Peyer's patch (tissue), 4 donors: Measurements from ENCODE around the gene RSU1.

Source experiments
- CTCF ChIP-seq, 6 experiments: fragments of 450-650 bp in 4 of 6; fragments of 200-600 bp in 2 of 6; sonication (generic) in 1 of 6; IDR thresholded peaks; one replicate each; pipeline ENCODE4 v1.5.1; 2017 to 2019; ENCODE audit warnings: antibody characterized with exemption in 6 of 6, mild to moderate bottlenecking in 3 of 6, moderate library complexity in 1 of 6
- POLR2A ChIP-seq, 2 donors: fragments of 450-650 bp; IDR thresholded peaks; one replicate each; pipeline ENCODE4 v1.5.1; 2017; ENCODE audit warnings: antibody characterized with exemption in 2 of 2, mild to moderate bottlenecking in 2 of 2, moderate library complexity in 2 of 2

GRCh38 chr10:16750461-16750860 is 66.8 kb downstream of the RSU1 start:
- no peak for TF ChIP-seq POLR2A (IDR thresholded peaks at IDR 0.05)
- TF ChIP-seq CTCF (IDR thresholded peaks at IDR 0.05): no peak
